ENCODE measurements around the gene PDE2A.

GRCh38 chr11:72625691-72626413 is 48.4 kb downstream of the PDE2A start:
- TF ChIP-seq, protein P1, sequence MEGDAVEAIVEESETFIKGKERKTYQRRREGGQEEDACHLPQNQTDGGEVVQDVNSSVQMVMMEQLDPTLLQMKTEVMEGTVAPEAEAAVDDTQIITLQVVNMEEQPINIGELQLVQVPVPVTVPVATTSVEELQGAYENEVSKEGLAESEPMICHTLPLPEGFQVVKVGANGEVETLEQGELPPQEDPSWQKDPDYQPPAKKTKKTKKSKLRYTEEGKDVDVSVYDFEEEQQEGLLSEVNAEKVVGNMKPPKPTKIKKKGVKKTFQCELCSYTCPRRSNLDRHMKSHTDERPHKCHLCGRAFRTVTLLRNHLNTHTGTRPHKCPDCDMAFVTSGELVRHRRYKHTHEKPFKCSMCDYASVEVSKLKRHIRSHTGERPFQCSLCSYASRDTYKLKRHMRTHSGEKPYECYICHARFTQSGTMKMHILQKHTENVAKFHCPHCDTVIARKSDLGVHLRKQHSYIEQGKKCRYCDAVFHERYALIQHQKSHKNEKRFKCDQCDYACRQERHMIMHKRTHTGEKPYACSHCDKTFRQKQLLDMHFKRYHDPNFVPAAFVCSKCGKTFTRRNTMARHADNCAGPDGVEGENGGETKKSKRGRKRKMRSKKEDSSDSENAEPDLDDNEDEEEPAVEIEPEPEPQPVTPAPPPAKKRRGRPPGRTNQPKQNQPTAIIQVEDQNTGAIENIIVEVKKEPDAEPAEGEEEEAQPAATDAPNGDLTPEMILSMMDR (IDR thresholded peaks at IDR 0.05) = no peak
- TF ChIP-seq POLR2A (IDR thresholded peaks at IDR 0.05; ENCODE audit: low read depth) = no peak
- TF ChIP-seq POLR2AphosphoS5 (IDR thresholded peaks at IDR 0.05) = peak; percentile 71 to 81
- TF ChIP-seq EP300 (IDR thresholded peaks at IDR 0.05) = no peak

All from esophagus muscularis mucosa (tissue), 4 donors.